Right lung (tissue), 5 donors: ENCODE results near the gene RAD18. TPM values are rescaled to one million over a fixed set of nuclear protein-coding genes. Genes with fewer than 3 reads are reported as not detected.

ENCODE experiments used
- DNase-seq, 2 donors: peaks; one replicate each; pipeline ENCODE4 v3.0.0-alpha.2; 2013
- polyA plus RNA-seq, 5 donors: library from polyadenylated mRNA; unstranded; fragments of 120-200 nt; gene quantifications; one replicate each; pipeline versions ENCODE4 v1.2.1 to v1.2.3, GENCODE V29; 2013; ENCODE audit warnings: inconsistent platforms in 1 of 5, low replicate concordance in 1 of 5; ENCODE audit not compliant: insufficient read length in 5 of 5, insufficient read depth in 1 of 5

The RAD18 gene
- polyA plus RNA-seq, 5 donors = 8.2 to 19.0 (median 14.7) TPM

- no peak for DNase-seq
These were observed 95.6 kb downstream of the RAD18 start for GRCh38 chr3:8867646-8868045.

- no peak for DNase-seq
These were observed 97.6 kb downstream of the RAD18 start for GRCh38 chr3:8865697-8866096.

GRCh38 chr3:8864402-8865350, 98.6 kb downstream of the RAD18 start:
- DNase-seq = no peak

- no peak for DNase-seq
These were observed 99.4 kb downstream of the RAD18 start for GRCh38 chr3:8863891-8864290.

- DNase-seq = no peak
These were observed 105.4 kb downstream of the RAD18 start for GRCh38 chr3:8857720-8858367.

GRCh38 chr3:8856721-8857120, 106.6 kb downstream of the RAD18 start:
- no peak for DNase-seq

DNA sequence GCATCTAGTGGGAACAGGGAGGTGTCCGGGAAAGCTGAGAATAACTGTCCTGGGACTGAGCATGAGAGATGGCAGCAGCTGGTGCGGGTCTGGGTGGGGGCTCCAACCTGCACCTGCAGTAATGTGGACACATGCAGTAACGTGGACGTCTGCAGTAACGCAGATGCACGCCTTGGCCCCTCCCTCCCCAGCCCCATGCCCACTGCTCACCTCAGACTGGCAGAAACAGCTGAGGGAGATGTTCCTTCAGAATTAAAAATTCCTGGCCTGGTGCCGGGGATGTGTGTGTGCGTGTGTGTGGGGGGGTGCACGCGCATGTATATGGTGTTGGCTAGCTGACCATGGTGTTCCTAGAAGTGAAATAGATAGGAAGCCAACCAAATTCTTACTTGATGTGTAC, 107.2 kb downstream of the RAD18 start:
- no peak for DNase-seq

GRCh38 chr3:8854656-8855055, 108.6 kb downstream of the RAD18 start:
- DNase-seq = no peak

DNA sequence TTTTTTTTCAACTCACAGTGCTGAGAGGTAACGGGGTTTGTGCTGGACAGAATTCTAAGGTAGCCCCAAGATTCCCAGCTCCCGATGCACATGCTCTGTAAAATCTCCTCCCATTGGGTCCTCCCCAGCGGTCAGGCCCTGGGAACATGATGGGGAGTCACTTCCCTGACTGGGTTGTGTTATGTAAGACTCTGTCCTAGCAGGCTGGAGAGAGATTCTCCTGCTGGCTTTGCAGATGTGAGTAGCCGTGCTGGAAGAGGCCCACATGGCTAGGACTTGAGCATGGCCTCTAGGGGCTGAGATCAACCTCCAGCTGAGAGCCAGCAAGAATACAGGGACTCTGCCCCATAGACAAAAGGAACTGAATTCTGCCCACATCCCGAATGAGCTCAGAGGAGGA, 110.2 kb downstream of the RAD18 start:
- no peak for DNase-seq

GRCh38 chr3:8852511-8852910, 110.8 kb downstream of the RAD18 start:
- no peak for DNase-seq

GRCh38 chr3:8851703-8852102, 111.6 kb downstream of the RAD18 start:
- no peak for DNase-seq

- DNase-seq = no peak
These were observed 114.6 kb downstream of the RAD18 start for GRCh38 chr3:8848696-8849131.

DNA sequence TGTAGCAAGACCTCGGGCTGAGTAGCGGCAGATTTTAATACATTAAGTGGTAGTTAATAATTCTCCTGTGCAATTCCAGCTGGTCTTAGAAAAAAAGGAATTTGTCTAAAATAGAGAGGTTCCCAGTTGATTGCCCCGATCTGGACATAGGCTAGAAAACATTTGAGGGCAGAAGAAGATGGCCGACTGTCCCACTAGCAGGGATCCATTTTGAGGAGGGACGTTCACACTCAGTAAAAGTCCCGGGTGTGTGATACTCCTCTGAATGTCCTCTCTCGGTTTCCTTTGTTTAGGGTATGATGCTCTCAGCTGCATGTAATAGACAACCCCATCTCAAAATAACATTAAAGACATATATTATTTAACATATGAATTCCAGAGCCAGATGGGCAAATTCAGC, 116.0 kb downstream of the RAD18 start:
- no peak for DNase-seq

GRCh38 chr3:8846176-8846575, 117.1 kb downstream of the RAD18 start:
- DNase-seq = no peak

GRCh38 chr3:8845641-8846040, 117.6 kb downstream of the RAD18 start:
- no peak for DNase-seq

DNA sequence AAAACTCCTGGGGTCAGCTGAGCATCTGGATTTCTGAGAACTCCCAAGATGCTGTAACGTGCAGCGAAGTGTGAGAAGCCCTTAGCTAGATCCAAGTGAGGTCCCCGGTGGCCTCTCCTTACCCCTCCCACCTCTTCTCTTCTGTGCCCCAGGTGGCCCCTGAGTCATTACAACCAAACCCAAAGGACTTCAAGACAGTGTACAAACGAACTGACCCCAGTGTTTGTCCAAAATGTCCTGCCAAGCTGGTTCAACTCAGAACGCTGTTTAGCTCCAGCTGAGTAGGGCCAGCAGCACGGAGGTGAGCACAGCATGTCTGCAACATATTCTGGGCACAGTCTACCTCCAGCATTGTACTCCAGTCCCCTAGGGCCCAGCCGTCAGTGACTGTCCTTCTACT, 119.9 kb downstream of the RAD18 start:
- DNase-seq = no peak

GRCh38 chr3:8842293-8842692, 121.0 kb downstream of the RAD18 start:
- no peak for DNase-seq

DNA sequence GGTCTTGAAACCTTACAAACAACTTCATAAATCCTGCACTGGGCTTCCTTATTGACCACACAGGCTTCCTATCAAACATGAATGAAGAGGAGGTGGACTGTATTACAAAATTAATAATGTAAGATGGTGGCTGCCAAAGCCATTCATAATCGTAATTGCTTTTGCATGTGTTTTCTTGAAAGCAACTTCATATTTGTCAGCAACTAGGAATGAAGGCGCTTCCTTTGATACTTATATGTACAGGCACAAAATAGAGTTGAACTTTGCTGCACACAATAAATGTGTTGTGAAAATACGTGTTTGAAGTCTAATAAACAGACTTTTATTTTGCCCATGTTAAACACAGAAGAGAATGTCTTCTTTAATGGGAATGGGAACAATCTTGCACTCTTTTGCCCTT, 121.8 kb downstream of the RAD18 start:
- no peak for DNase-seq

DNA sequence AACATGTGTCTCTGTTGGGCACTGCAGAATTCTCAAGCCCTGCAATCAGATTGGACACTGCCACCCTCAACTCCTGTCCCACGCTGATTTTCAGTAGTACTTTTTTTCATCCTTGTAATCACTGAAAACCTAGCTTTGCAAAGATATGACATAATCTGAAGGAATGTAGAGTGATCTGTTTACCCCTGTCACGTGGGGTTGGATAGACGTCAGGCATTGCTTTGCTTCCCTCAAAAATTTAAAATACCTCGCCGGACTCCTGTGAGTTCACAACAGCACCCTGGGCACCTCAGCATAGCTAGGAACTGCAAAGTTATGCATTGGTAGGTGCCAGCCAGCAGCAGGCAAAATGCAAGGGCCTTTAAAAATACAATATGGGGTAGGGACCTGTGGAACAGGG, 122.7 kb downstream of the RAD18 start:
- DNase-seq = no peak

DNA sequence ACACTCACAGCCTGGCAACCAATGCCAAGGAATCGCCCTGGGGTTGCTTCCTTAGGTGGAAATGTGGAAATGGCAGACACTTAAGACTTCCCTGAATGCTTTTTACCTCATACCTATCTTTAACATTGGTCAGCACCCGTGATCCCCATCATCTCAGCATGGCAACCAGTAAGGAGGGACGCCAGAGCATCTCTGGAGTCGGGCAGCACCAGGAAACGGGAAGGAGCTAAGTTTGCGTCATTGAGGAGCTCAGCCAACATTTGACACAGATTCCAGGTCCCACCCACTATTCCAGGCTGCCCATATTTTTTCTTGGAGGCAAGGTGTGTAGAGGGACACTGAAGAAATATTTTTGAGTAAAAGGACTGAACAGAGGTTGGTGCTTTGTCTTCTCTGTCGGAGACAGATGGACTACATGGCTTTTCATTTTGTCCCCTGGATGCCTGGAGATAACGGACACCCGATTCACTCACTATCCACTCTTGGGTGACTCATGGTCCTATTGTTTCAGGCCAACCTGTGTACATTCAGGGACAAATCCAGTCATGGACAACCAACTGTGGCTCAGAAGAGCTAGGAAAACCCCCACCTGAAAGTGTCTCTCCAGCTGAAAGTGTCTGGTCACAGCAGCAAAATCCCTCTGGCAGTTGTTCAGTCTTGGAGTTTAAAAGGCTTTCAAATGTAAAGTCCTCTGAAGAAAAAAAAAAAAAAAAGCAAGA, 123.5 kb downstream of the RAD18 start:
- no peak for DNase-seq

- DNase-seq = no peak
These were observed 124.4 kb downstream of the RAD18 start for GRCh38 chr3:8838765-8839423.

DNA sequence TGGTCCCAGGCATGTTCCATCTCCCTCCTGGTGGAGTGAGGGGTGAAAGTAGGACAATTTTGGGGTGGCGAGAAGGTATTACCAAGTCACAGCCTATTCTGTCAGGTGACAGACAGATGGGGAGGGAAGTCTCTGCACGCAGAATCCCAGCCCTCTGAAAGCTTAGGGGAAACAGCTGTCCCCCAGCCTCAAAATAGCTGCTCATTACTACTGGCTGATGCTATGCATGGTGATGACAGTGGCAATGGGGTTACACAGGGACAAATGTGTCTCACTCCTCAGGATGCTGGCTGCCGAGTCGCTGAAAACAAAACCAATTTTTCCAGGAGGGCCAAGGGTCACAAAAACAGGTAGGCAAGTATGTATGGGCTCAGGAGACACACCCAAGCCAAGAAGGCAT, 125.0 kb downstream of the RAD18 start:
- no peak for DNase-seq
